ENCODE results near the gene KLHL5.
"Not testable (repeated sequence)": the region's sequence is repeated elsewhere in the genome, so short reads cannot be mapped to it uniquely, and the experiment has no call there.

The KLHL5 gene

GRCh38 chr4:39106011-39106410, 44.0 kb downstream of the KLHL5 start:
- DNase-seq: no peak

GRCh38 chr4:39114436-39114835, 52.4 kb downstream of the KLHL5 start:
- DNase-seq: no peak

GRCh38 chr4:39118034-39118658, 56.1 kb downstream of the KLHL5 start:
- no peak for DNase-seq

GRCh38 chr4:39120418-39120817, 58.4 kb downstream of the KLHL5 start:
- DNase-seq: no peak

GRCh38 chr4:39124885-39125599, 63.0 kb downstream of the KLHL5 start:
- no peak for DNase-seq

- DNase-seq: no peak
Measured at GRCh38 chr4:39125600-39125985, 63.6 kb downstream of the KLHL5 start.

- no peak for DNase-seq
Measured at GRCh38 chr4:39126256-39127095, 64.4 kb downstream of the KLHL5 start.

GRCh38 chr4:39133623-39134022, 71.6 kb downstream of the KLHL5 start:
- DNase-seq: no peak

- DNase-seq: no peak
Measured at GRCh38 chr4:39134683-39135306, 72.8 kb downstream of the KLHL5 start.

GRCh38 chr4:39138227-39138626, 76.2 kb downstream of the KLHL5 start:
- DNase-seq: not testable (repeated sequence)

- no peak for DNase-seq
Measured at GRCh38 chr4:39146211-39146610, 84.2 kb downstream of the KLHL5 start.

- DNase-seq: no peak
Measured at GRCh38 chr4:39154009-39154408, 92.0 kb downstream of the KLHL5 start.

- DNase-seq: no peak
Measured at GRCh38 chr4:39157520-39157919, 95.5 kb downstream of the KLHL5 start.

- no peak for DNase-seq
Measured at GRCh38 chr4:39166177-39166576, 104.1 kb downstream of the KLHL5 start.

- no peak for DNase-seq
Measured at GRCh38 chr4:39166669-39167068, 104.6 kb downstream of the KLHL5 start.

GRCh38 chr4:39169426-39169825, 107.4 kb downstream of the KLHL5 start:
- no peak for DNase-seq

GRCh38 chr4:39170301-39170700, 108.3 kb downstream of the KLHL5 start:
- no peak for DNase-seq
